Activated gamma-delta T cell treated with anti-CD3 and anti-CD28 coated beads, Interleukin-2, amount 50 U/mL, for 16 hours (primary cell): ENCODE measurements around the gene TMEM255A.
"Not testable (repeated sequence)": the region's sequence is repeated elsewhere in the genome, so short reads cannot be mapped to it uniquely, and the experiment has no call there.

Source experiments
- DNase-seq: peaks from one replicate; pipeline ENCODE4 v3.0.0-alpha.2; 2020; ENCODE audit warnings: low read depth

Gene TMEM255A

GRCh38 chrX:120310861-120311726 lies at the start of gene TMEM255A:
Gene TMEM255A, minus strand, starts transcription at chrX:120311461. Its CDS starts 152 bp downstream, at chrX:120311309.
- no peak for DNase-seq

- no peak for DNase-seq
Measured at GRCh38 chrX:120358737-120359456, 47.6 kb upstream of the TMEM255A start.

GRCh38 chrX:120357186-120357585 lies 45.9 kb upstream of the TMEM255A start:
- DNase-seq = no peak

- DNase-seq = no peak
Measured at GRCh38 chrX:120356084-120356483, 44.8 kb upstream of the TMEM255A start.

GRCh38 chrX:120350450-120351138 lies 39.3 kb upstream of the TMEM255A start:
- DNase-seq = no peak

GRCh38 chrX:120344566-120344965 lies 33.3 kb upstream of the TMEM255A start:
- not testable (repeated sequence) for DNase-seq

GRCh38 chrX:120336899-120337298 lies 25.6 kb upstream of the TMEM255A start:
- DNase-seq = no peak

- DNase-seq = no peak
Measured at GRCh38 chrX:120335289-120335688, 24.0 kb upstream of the TMEM255A start.

- DNase-seq = no peak
Measured at GRCh38 chrX:120334603-120335002, 23.3 kb upstream of the TMEM255A start.

GRCh38 chrX:120334151-120334550 lies 22.9 kb upstream of the TMEM255A start:
- DNase-seq = no peak

- no peak for DNase-seq
Measured at GRCh38 chrX:120332394-120332793, 21.1 kb upstream of the TMEM255A start.

GRCh38 chrX:120331116-120331515 lies 19.9 kb upstream of the TMEM255A start:
- DNase-seq = no peak

- DNase-seq = no peak
Measured at GRCh38 chrX:120321520-120322281, 10.4 kb upstream of the TMEM255A start.

GRCh38 chrX:120318411-120318810 lies 7.2 kb upstream of the TMEM255A start:
- no peak for DNase-seq

- DNase-seq = no peak
Measured at GRCh38 chrX:120316587-120317283, 5.5 kb upstream of the TMEM255A start.

- DNase-seq = no peak
Measured at GRCh38 chrX:120315776-120316175, 4.5 kb upstream of the TMEM255A start.

- no peak for DNase-seq
Measured at GRCh38 chrX:120311727-120312063, 434 bp upstream of the TMEM255A start.

- no peak for DNase-seq
Measured at GRCh38 chrX:120309873-120310705, 1.2 kb downstream of the TMEM255A start.

- DNase-seq = peak; percentile 37
Measured at GRCh38 chrX:120308959-120309872, 2.0 kb downstream of the TMEM255A start.
